ENCODE data around the gene CELSR2.

CELSR2 gene, protein sequence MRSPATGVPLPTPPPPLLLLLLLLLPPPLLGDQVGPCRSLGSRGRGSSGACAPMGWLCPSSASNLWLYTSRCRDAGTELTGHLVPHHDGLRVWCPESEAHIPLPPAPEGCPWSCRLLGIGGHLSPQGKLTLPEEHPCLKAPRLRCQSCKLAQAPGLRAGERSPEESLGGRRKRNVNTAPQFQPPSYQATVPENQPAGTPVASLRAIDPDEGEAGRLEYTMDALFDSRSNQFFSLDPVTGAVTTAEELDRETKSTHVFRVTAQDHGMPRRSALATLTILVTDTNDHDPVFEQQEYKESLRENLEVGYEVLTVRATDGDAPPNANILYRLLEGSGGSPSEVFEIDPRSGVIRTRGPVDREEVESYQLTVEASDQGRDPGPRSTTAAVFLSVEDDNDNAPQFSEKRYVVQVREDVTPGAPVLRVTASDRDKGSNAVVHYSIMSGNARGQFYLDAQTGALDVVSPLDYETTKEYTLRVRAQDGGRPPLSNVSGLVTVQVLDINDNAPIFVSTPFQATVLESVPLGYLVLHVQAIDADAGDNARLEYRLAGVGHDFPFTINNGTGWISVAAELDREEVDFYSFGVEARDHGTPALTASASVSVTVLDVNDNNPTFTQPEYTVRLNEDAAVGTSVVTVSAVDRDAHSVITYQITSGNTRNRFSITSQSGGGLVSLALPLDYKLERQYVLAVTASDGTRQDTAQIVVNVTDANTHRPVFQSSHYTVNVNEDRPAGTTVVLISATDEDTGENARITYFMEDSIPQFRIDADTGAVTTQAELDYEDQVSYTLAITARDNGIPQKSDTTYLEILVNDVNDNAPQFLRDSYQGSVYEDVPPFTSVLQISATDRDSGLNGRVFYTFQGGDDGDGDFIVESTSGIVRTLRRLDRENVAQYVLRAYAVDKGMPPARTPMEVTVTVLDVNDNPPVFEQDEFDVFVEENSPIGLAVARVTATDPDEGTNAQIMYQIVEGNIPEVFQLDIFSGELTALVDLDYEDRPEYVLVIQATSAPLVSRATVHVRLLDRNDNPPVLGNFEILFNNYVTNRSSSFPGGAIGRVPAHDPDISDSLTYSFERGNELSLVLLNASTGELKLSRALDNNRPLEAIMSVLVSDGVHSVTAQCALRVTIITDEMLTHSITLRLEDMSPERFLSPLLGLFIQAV (N-terminal part only)

GRCh38 chr1:109248797-109249629, at the start of gene CELSR2:
Gene CELSR2 (plus strand): TSS chr1:109249539. CDS start chr1:109250080, 541 bp downstream.
- TF ChIP-seq GATA3 (IDR thresholded peaks at IDR 0.05; ENCODE audit: low read depth, low read length) (no peak), GATA2 (IDR thresholded peaks at IDR 0.05; ENCODE audit: low read depth, low read length) (no peak)

- TF ChIP-seq GATA3 (IDR thresholded peaks at IDR 0.05; ENCODE audit: low read depth, low read length) (no peak), GATA2 (IDR thresholded peaks at IDR 0.05; ENCODE audit: low read depth, low read length) (no peak)
Observed at GRCh38 chr1:109199710-109200109, 49.6 kb upstream of the CELSR2 start.

DNA sequence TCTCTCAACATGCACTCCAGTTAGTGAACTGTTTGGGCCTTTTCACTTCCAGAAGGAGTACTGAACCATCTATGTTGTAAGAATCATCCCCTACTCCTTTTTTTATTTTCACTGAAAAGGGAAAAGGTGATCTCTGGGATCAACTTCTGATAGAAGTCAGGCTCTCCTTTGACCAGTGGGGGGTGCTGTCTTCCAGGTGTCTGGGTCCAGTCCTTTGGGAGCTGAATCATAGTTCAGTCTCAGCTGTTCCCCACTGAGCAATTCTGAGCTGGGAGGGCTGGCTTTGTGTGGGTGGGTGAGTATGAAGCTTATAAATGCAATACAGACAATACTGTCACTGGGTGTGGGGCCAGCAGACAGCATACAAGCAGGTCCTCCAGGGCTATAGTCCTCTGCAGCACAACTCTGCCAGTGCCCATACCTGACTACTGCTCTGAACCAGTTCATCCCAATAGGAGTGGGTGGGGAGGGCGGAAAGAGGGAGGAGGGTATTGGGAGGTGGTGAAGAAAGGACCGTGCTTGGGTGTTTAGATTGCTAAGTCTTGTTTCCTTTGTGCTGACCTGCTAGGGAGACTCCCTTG, 48.1 kb upstream of the CELSR2 start:
- no peak for TF ChIP-seq GATA2 (IDR thresholded peaks at IDR 0.05; ENCODE audit: low read depth, low read length)
- no peak for TF ChIP-seq GATA3 (IDR thresholded peaks at IDR 0.05; ENCODE audit: low read depth, low read length)

DNA sequence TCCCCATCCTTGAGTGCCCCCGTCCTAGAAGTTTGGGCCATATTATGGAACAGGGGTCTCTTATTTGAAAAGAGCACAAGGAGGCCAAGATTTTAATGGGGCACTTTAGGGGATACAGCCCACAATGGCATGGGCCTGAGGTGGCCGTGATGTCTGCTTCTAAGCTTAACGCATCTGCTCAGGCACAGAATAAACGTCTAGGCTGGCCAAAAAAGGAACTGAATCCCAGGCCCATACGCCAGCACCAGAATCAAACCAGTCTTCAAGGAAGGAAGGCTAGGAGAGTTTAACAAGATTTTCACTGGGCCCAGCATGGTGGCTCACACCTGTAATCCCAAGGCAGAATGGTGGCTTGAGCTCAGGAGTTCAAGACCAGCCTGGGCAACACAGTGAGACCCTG, 44.9 kb upstream of the CELSR2 start:
- TF ChIP-seq GATA2 (IDR thresholded peaks at IDR 0.05; ENCODE audit: low read depth, low read length) (no peak), GATA3 (IDR thresholded peaks at IDR 0.05; ENCODE audit: low read depth, low read length) (no peak)

GRCh38 chr1:109206339-109206738, 43.0 kb upstream of the CELSR2 start:
- no peak for TF ChIP-seq GATA2 (IDR thresholded peaks at IDR 0.05; ENCODE audit: low read depth, low read length)
- no peak for TF ChIP-seq GATA3 (IDR thresholded peaks at IDR 0.05; ENCODE audit: low read depth, low read length)

- no peak for TF ChIP-seq GATA2 (IDR thresholded peaks at IDR 0.05; ENCODE audit: low read depth, low read length)
- TF ChIP-seq GATA3 (IDR thresholded peaks at IDR 0.05; ENCODE audit: low read depth, low read length), result no peak
Observed at GRCh38 chr1:109207467-109208103, 41.8 kb upstream of the CELSR2 start.

GRCh38 chr1:109208394-109208793, 40.9 kb upstream of the CELSR2 start:
- TF ChIP-seq GATA3 (IDR thresholded peaks at IDR 0.05; ENCODE audit: low read depth, low read length) (no peak), GATA2 (IDR thresholded peaks at IDR 0.05; ENCODE audit: low read depth, low read length) (no peak)

- TF ChIP-seq GATA3 (IDR thresholded peaks at IDR 0.05; ENCODE audit: low read depth, low read length) (no peak), GATA2 (IDR thresholded peaks at IDR 0.05; ENCODE audit: low read depth, low read length) (no peak)
Observed at GRCh38 chr1:109208836-109209463, 40.4 kb upstream of the CELSR2 start.

DNA sequence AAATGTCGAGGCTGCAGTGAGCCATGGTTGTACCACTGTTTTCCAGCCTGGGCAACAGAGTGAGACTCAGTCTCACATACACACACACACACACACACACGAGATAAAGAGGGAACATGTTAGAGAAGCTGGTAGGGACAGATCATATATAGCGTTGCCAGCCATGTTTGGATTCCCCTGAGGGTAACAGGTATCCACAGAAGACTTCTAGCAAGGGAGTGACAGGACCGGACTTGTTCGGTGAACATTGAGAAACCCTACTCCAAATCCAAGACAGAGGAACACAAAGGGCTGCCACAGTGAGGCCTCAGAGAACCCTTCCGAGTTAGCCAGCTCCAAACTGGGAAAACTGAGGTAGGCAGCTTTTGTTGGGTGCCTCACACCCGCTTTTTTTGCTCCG, 39.3 kb upstream of the CELSR2 start:
- TF ChIP-seq GATA2 (IDR thresholded peaks at IDR 0.05; ENCODE audit: low read depth, low read length) (no peak), GATA3 (IDR thresholded peaks at IDR 0.05; ENCODE audit: low read depth, low read length) (no peak)

DNA sequence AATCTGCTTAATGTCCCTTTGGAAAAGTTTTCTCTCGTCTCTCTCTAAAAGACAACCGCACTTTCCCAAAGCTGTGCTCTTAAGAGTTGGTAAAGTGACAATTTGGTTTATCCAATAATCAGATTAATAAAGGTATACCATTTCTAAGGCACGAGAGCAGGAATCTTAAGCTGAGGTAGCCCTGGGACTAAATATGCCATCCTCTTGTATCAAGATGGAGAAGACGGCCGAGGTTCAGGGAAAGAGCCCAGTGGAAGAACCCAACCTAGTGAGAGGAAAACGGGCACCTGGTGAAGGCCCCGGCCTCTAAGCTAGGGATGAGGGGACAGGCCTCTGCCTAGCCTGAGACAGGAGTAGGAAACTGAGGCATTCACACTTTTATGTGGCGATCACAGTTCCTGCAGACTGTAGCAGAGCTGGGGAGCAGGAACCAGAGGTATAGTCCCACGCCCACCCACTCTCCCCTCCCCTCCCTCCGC, 36.0 kb upstream of the CELSR2 start:
- no peak for TF ChIP-seq GATA3 (IDR thresholded peaks at IDR 0.05; ENCODE audit: low read depth, low read length)
- TF ChIP-seq GATA2 (IDR thresholded peaks at IDR 0.05; ENCODE audit: low read depth, low read length), result no peak

DNA sequence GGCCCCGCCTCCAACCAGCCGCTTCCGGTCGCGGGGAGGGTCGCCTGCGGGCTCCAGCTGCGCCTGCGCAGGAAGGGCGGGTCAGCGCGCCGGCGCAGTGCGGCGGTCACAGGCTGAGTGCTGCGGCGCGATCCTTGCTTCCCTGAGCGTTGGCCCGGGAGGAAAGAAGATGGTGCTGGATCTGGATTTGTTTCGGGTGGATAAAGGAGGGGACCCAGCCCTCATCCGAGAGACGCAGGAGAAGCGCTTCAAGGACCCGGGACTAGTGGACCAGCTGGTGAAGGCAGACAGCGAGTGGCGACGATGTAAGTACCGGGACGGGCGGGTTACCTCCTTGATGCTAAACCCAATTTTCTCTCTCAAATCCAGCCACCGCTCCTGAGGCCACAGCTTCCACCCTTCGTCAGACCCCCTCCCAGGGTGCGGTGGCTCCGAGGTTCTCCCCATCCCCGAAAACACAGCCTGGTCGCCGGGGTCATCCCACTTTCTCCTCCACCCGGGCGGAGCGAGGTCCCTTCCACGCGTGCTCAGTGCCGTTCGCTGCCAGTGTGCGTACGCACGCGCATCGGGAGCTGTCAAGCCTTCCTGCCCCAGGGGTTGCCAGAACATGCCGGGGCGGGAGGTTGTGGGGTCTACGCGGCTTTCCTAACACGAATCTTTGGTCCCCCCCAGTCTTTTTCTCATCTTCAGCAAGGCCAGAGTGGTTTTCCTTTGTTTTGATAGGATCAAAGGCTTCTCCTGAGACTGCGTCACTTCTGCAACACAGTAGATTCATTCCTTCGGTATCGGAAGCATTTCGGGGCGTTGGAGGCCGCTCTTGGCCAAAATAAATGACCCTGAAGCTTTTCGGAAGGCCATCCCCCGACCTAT, 35.3 kb upstream of the CELSR2 start, which contains the start of gene SARS1:
TSS of gene SARS1 (plus strand) at position 95 of the 870 bp plus-strand sequence. CDS start at position 170, 75 bp downstream.
- TF ChIP-seq GATA3 (IDR thresholded peaks at IDR 0.05; ENCODE audit: low read depth, low read length), result no peak
- TF ChIP-seq GATA2 (IDR thresholded peaks at IDR 0.05; ENCODE audit: low read depth, low read length), result no peak
